WTC11 (cell line): Measurements from ENCODE around the gene R3HDM4.

ENCODE experiments used
- JUN ChIP-seq: sonication (generic); formaldehyde crosslinking; IDR thresholded peaks from 2 replicates; pipeline ENCODE4 v1.8.0; 2023; ENCODE audit warnings: mild to moderate bottlenecking, missing genetic modification reagents
- NFE2L1 ChIP-seq: sonication (generic); formaldehyde crosslinking; IDR thresholded peaks from 2 replicates; pipeline ENCODE4 v1.8.1; 2023; ENCODE audit warnings: missing genetic modification reagents
- NR3C1 ChIP-seq: sonication (generic); formaldehyde crosslinking; conservative IDR thresholded peaks from 2 replicates; pipeline ENCODE4 v1.8.1; 2023; ENCODE audit warnings: low read depth, mild to moderate bottlenecking, missing genetic modification reagents
- RELA ChIP-seq: sonication (generic); formaldehyde crosslinking; IDR thresholded peaks from 2 replicates; pipeline ENCODE4 v1.8.1; 2022; ENCODE audit warnings: missing genetic modification reagents, mild to moderate bottlenecking, borderline replicate concordance
- RORB ChIP-seq: fragments of 250-450 bp; sonication (Bioruptor Pico); IDR thresholded peaks from 2 replicates; pipeline ENCODE4 v1.9.0; 2021; ENCODE audit warnings: mild to moderate bottlenecking
- SMAD4 ChIP-seq: sonication (generic); formaldehyde crosslinking; IDR thresholded peaks from 2 replicates; pipeline ENCODE4 v1.8.0; 2022; ENCODE audit warnings: mild to moderate bottlenecking, missing genetic modification reagents
- ZNF121 ChIP-seq: sonication (generic); formaldehyde crosslinking; IDR thresholded peaks from 2 replicates; pipeline ENCODE4 v1.8.0; 2023; ENCODE audit warnings: missing genetic modification reagents
- TF ChIP-seq, protein P1 (sequence below): fragments of 200-600 bp; IDR thresholded peaks from 2 replicates; pipeline ENCODE4 v1.8.0; 2022; ENCODE audit warnings: antibody characterized with exemption
- TF ChIP-seq, protein P2 (sequence below): sonication (generic); formaldehyde crosslinking; IDR thresholded peaks from 2 replicates; pipeline ENCODE4 v1.8.1; 2023; ENCODE audit warnings: mild to moderate bottlenecking, moderate library complexity, missing genetic modification reagents
- TF ChIP-seq, protein P3 (sequence below): sonication (generic); formaldehyde crosslinking; conservative IDR thresholded peaks from 2 replicates; pipeline ENCODE4 v1.8.1; 2022; ENCODE audit warnings: mild to moderate bottlenecking, missing genetic modification reagents
- TF ChIP-seq, protein P4 (sequence below): sonication (generic); formaldehyde crosslinking; IDR thresholded peaks from 2 replicates; pipeline ENCODE4 v1.8.1; 2022; ENCODE audit warnings: mild to moderate bottlenecking, missing genetic modification reagents, moderate library complexity, borderline replicate concordance
- TF ChIP-seq, protein P5 (sequence below): sonication (generic); formaldehyde crosslinking; IDR thresholded peaks from 2 replicates; pipeline ENCODE4 v1.8.1; 2022; ENCODE audit warnings: missing genetic modification reagents, borderline replicate concordance

DNA sequence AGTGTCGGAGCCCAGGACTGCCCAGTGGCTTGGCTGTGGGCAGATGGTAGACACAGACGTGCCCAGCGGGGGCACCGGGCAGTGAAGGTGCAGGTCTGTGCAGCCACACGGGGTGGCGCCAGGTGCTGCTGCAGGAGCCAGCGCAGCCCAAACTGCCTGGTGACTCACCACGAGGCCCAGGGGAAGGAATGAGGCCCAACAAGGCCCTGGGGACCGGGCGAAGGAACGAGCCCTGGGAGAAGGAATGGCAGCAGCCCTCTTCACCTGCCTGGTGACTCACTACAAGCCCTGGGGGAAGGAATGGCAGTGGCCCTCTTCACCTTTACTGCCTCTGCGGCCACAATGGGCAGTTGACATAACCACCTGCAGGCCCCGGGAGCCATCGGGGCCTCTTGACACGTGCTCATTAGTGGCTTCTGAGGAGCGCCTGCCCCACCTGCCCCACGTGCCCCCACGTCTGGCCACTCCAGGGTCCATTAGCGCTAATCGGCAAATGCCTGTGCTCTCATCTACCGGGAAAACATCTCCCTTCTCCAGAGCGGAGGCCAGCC is 29.3 kb downstream of the R3HDM4 start:
- TF ChIP-seq, protein P1, sequence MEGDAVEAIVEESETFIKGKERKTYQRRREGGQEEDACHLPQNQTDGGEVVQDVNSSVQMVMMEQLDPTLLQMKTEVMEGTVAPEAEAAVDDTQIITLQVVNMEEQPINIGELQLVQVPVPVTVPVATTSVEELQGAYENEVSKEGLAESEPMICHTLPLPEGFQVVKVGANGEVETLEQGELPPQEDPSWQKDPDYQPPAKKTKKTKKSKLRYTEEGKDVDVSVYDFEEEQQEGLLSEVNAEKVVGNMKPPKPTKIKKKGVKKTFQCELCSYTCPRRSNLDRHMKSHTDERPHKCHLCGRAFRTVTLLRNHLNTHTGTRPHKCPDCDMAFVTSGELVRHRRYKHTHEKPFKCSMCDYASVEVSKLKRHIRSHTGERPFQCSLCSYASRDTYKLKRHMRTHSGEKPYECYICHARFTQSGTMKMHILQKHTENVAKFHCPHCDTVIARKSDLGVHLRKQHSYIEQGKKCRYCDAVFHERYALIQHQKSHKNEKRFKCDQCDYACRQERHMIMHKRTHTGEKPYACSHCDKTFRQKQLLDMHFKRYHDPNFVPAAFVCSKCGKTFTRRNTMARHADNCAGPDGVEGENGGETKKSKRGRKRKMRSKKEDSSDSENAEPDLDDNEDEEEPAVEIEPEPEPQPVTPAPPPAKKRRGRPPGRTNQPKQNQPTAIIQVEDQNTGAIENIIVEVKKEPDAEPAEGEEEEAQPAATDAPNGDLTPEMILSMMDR, result no peak
- TF ChIP-seq, protein P2, sequence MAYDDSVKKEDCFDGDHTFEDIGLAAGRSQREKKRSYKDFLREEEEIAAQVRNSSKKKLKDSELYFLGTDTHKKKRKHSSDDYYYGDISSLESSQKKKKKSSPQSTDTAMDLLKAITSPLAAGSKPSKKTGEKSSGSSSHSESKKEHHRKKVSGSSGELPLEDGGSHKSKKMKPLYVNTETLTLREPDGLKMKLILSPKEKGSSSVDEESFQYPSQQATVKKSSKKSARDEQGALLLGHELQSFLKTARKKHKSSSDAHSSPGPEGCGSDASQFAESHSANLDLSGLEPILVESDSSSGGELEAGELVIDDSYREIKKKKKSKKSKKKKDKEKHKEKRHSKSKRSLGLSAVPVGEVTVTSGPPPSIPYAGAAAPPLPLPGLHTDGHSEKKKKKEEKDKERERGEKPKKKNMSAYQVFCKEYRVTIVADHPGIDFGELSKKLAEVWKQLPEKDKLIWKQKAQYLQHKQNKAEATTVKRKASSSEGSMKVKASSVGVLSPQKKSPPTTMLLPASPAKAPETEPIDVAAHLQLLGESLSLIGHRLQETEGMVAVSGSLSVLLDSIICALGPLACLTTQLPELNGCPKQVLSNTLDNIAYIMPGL, result no peak
- no peak for TF ChIP-seq JUN (CRISPR knock-in tag)
- TF ChIP-seq, protein P3, sequence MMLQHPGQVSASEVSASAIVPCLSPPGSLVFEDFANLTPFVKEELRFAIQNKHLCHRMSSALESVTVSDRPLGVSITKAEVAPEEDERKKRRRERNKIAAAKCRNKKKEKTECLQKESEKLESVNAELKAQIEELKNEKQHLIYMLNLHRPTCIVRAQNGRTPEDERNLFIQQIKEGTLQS (CRISPR knock-in tag), result no peak
- TF ChIP-seq NR3C1 (CRISPR knock-in tag), result no peak
- TF ChIP-seq RELA (CRISPR knock-in tag), result no peak
- no peak for TF ChIP-seq RORB
- TF ChIP-seq, protein P4, sequence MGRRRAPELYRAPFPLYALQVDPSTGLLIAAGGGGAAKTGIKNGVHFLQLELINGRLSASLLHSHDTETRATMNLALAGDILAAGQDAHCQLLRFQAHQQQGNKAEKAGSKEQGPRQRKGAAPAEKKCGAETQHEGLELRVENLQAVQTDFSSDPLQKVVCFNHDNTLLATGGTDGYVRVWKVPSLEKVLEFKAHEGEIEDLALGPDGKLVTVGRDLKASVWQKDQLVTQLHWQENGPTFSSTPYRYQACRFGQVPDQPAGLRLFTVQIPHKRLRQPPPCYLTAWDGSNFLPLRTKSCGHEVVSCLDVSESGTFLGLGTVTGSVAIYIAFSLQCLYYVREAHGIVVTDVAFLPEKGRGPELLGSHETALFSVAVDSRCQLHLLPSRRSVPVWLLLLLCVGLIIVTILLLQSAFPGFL (CRISPR knock-in tag), result no peak
- no peak for TF ChIP-seq NFE2L1 (CRISPR knock-in tag)
- TF ChIP-seq, protein P5, sequence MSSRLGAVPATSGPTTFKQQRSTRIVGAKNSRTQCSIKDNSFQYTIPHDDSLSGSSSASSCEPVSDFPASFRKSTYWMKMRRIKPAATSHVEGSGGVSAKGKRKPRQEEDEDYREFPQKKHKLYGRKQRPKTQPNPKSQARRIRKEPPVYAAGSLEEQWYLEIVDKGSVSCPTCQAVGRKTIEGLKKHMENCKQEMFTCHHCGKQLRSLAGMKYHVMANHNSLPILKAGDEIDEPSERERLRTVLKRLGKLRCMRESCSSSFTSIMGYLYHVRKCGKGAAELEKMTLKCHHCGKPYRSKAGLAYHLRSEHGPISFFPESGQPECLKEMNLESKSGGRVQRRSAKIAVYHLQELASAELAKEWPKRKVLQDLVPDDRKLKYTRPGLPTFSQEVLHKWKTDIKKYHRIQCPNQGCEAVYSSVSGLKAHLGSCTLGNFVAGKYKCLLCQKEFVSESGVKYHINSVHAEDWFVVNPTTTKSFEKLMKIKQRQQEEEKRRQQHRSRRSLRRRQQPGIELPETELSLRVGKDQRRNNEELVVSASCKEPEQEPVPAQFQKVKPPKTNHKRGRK, result no peak
- no peak for TF ChIP-seq SMAD4 (CRISPR knock-in tag)
- TF ChIP-seq ZNF121, result no peak
